Measurements from ENCODE around the gene MED23. TPM values are rescaled to one million over a fixed set of nuclear protein-coding genes. Genes with fewer than 3 reads are reported as not detected.

The MED23 gene
- total RNA-seq, 1 donor from 2014 or later: 37.6 TPM

DNA sequence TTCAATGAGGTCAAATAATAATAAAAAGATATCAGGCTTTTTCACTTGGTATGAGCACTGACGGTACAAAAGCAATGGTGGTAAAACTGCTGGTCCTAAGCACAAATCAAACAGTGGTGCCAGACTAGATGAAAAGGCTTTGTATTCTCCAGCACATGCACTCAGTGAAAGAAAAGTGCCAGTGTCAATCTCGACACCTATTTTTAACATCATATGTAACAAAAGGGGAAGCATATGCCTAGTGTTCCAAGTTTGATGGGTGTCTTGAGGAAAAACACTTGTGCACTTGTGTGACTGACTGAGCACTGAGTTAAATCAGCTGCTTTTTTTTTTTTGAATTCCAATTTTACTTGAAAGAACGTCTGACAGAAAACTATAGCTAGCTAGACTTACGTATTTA lies 27.3 kb downstream of the MED23 start:
- no peak for TF ChIP-seq CTCF (conservative IDR thresholded peaks at IDR 0.05)
- no peaks in the 10 kb centered on the region for H3K4me1 Mint-ChIP-seq (ENCODE audit: unreplicated experiment)
- peaks cover 14% of the 10 kb centered on the region for H3K36me3 Mint-ChIP-seq
- H3K4me3 Mint-ChIP-seq: no peak overlapping the region
- H3K27ac Mint-ChIP-seq: no peak overlapping the region
- DNase-seq (ENCODE audit: extremely low spot score, unreplicated experiment): no peak
- H3K9me3 Mint-ChIP-seq: no peaks in the 10 kb centered on the region
- no peaks in the 10 kb centered on the region for H3K27me3 Mint-ChIP-seq

DNA sequence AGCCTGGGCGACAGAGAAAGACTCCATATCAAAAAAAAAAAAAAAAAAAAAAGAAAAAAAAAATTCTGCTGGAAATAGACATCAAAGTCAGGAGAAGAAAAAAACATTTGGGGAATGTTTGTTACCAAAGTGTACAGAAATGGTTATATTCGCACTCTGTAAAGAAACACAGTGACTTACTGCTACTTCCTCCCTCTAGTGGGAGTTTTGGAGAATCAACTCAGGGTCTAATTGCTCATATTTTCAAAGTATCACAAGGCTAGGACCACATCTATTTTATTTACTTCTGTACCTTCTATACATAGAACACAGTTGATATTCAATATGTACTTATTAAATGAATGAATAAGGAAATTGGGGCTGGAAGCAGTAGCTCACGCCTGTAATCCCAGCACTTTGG lies 30.6 kb downstream of the MED23 start:
- Mint-ChIP-seq H3K9me3 (no peaks in the 10 kb centered on the region), H3K4me3 (no peak overlapping the region), H3K4me1 (ENCODE audit: unreplicated experiment) (no peaks in the 10 kb centered on the region), H3K27ac (no peak overlapping the region), H3K36me3 (peaks cover 31% of the 10 kb centered on the region), H3K27me3 (no peaks in the 10 kb centered on the region)
- peak; percentile 70 for TF ChIP-seq CTCF (conservative IDR thresholded peaks at IDR 0.05)
- DNase-seq (ENCODE audit: extremely low spot score, unreplicated experiment): no peak

DNA sequence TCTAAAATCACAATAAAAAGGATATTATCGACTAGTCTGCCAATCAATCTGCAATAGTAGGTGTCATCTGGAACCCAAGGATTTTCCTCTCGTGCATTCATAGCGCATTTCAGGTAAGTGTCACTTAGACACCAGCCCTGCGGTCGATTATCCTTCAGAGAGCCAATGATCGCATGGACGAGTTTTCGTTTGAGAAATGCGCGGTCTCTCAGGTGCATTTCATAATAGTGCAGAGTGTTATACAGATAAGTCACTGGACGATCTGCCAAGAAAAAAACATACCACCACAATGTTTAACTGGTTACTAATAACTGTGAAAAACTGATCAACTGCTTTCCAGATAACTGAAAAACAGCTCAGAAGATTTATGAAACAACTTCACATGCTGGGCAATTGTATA lies 34.0 kb downstream of the MED23 start:
- Mint-ChIP-seq H3K36me3 (peaks cover 42% of the 10 kb centered on the region), H3K4me3 (no peak overlapping the region), H3K9me3 (no peaks in the 10 kb centered on the region), H3K27me3 (no peaks in the 10 kb centered on the region), H3K4me1 (ENCODE audit: unreplicated experiment) (no peaks in the 10 kb centered on the region), H3K27ac (no peak overlapping the region)
- DNase-seq (ENCODE audit: extremely low spot score, unreplicated experiment): no peak
- TF ChIP-seq CTCF (conservative IDR thresholded peaks at IDR 0.05): no peak

DNA sequence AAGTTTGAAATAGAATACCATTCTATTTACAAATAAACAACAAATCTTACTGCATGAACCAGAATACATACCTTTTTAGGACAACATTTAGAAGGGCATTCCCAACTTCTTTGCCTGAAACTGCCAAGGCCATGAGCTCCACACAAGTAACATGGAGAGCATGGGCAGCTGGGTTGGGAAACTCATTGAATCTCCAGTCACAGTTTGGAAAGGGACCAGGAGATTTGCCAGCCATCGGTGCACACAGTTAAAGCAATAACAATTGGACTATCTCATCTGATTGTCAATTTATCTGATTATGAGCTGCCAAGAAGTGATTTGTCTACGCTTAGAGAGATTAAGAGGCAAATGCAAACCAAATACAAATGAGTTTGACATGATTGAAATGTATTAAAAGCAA lies 35.1 kb downstream of the MED23 start:
- H3K4me1 Mint-ChIP-seq (ENCODE audit: unreplicated experiment): no peaks in the 10 kb centered on the region
- no peak overlapping the region for H3K4me3 Mint-ChIP-seq
- peaks cover 44% of the 10 kb centered on the region for H3K36me3 Mint-ChIP-seq
- H3K27me3 Mint-ChIP-seq: no peaks in the 10 kb centered on the region
- DNase-seq (ENCODE audit: extremely low spot score, unreplicated experiment): no peak
- no peak for TF ChIP-seq CTCF (conservative IDR thresholded peaks at IDR 0.05)
- no peak overlapping the region for H3K27ac Mint-ChIP-seq
- no peaks in the 10 kb centered on the region for H3K9me3 Mint-ChIP-seq

- Mint-ChIP-seq H3K9me3 (no peaks in the 10 kb centered on the region), H3K4me3 (no peak overlapping the region), H3K36me3 (peaks cover 32% of the 10 kb centered on the region), H3K27me3 (no peaks in the 10 kb centered on the region), H3K27ac (no peak overlapping the region), H3K4me1 (ENCODE audit: unreplicated experiment) (no peaks in the 10 kb centered on the region)
- TF ChIP-seq CTCF (conservative IDR thresholded peaks at IDR 0.05): no peak
- DNase-seq (ENCODE audit: extremely low spot score, unreplicated experiment): no peak
Measured at GRCh38 chr6:131588643-131589042, 39.4 kb downstream of the MED23 start.

GRCh38 chr6:131587909-131588308 lies 40.1 kb downstream of the MED23 start:
- Mint-ChIP-seq H3K4me1 (ENCODE audit: unreplicated experiment) (no peaks in the 10 kb centered on the region), H3K27me3 (no peaks in the 10 kb centered on the region), H3K4me3 (no peak overlapping the region), H3K27ac (no peak overlapping the region), H3K9me3 (no peaks in the 10 kb centered on the region), H3K36me3 (peaks cover 30% of the 10 kb centered on the region)
- DNase-seq (ENCODE audit: extremely low spot score, unreplicated experiment): no peak
- no peak for TF ChIP-seq CTCF (conservative IDR thresholded peaks at IDR 0.05)
